GM19455 (cell line): Measurements from ENCODE around the gene BRS3.
"Not testable (repeated sequence)": the region's sequence is repeated elsewhere in the genome, so short reads cannot be mapped to it uniquely, and the experiment has no call there.

Source experiments
- ATAC-seq: cut with Tn5 transposase; IDR thresholded peaks from one replicate; pipeline ENCODE4 v1.9.1; 2021; ENCODE audit not compliant: unreplicated experiment

Gene BRS3

DNA sequence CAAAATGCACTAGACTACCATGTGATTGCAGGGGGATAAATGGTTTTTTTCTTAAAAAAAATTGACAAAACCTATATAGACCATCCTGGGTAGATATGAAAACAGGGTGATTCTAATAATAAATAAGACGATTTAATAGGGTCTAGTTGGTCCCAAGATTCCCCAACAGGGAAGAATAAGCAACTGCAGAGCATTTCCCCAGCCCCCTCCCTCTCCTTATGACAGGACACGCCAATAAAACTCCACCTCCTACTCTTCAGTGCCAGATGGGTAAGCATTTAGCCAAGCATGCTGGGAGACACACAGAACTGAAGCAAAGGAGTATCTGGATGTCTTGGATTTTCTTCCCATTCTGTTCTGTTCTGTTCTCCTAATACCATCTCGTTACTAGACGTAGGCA lies at the start of gene BRS3:
Gene BRS3 (plus strand): TSS at position 301 of the 400 bp plus-strand sequence. CDS start 168 bp downstream, outside the sequence.
- no peak for ATAC-seq

DNA sequence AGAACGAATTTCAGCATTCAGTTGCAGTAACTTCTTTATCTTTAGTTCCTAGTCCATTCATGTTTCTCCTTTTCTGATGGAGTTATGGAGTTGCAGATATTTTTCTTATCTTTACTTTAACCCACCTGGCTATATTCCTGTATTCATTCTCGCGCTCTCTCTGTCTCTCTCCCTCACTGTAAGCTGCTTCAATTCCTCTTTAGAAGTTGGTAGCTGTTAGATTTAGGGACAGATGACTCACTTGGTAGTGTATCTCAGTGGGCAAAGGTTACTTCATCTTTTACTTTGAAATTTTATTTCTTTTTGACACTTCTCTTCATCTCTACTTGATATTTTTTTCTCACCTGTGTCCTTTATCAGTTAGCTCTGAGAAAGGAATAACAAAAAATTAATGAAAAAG lies 49.6 kb upstream of the BRS3 start:
- no peak for ATAC-seq

DNA sequence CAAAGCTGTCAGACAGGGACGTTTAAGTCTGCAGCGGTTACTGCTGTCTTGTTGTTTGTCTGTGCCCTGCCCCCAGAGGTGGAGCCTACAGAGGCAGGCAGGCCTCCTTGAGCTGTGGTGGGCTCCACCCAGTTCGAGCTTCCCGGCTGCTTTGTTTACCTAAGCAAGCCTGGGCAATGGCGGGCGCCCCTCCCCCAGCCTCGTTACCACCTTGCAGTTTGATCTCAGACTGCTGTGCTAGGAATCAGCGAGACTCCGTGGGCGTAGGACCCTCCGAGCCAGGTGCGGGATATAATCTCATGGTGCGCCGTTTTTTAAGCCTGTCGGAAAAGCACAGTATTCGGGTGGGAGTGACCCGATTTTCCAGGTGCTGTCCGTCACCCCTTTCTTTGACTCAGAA lies 42.1 kb upstream of the BRS3 start:
- ATAC-seq = not testable (repeated sequence)

DNA sequence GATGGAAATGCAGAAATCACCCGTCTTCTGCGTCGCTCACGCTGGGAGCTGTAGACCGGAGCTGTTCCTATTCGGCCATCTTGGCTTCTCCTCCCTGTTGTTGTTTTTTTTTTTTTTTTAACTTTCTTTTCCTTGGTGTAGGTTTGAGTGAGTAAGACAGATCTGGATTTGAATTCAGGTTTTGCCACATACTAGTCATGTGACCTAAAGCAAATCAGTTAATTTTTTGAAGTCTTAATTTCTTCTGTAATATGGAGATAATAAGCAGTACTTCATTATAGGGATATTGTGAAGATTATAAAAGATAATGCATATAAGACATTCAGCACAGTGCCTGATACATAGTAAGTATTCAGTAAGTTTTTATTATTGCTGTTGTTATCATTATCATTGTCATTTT lies 41.5 kb upstream of the BRS3 start:
- no peak for ATAC-seq

DNA sequence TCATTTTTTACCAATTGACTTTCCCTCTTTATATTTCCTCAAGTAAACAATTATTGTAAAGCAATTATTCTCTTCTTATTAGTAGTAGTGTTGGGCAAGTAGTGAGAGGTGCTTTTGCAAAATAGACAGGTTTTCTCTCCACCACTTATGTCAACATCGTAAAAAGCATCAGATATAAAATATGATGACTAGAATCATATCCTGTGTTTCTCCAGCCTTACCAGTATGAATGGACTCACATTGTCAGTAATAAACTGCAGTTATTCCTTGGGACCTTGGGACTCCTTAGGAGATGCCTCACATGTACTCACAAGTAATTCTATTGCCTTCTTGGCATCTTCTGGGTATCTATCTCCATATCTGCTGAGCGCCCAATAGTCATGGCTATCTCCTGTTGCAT lies 40.4 kb upstream of the BRS3 start:
- ATAC-seq = no peak

DNA sequence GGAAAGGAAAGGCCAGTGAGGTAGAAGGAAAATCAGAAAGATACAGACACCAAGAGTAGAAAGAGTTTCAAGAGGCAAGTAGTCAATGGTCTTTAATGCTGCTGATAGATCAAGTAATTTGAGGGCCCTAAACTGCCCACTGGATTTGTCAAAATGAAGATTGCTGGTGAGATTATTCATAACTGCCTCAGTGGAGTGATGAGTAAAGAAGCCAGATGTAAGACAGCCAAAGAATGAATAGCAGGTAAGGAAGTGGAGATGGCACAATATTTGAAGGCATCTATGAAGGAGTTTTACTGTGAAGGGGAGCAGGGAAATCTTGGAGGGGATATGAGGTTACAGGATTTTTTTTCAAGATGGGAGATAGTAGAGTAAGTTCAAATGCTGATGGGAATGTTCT lies 39.8 kb upstream of the BRS3 start:
- ATAC-seq = no peak

DNA sequence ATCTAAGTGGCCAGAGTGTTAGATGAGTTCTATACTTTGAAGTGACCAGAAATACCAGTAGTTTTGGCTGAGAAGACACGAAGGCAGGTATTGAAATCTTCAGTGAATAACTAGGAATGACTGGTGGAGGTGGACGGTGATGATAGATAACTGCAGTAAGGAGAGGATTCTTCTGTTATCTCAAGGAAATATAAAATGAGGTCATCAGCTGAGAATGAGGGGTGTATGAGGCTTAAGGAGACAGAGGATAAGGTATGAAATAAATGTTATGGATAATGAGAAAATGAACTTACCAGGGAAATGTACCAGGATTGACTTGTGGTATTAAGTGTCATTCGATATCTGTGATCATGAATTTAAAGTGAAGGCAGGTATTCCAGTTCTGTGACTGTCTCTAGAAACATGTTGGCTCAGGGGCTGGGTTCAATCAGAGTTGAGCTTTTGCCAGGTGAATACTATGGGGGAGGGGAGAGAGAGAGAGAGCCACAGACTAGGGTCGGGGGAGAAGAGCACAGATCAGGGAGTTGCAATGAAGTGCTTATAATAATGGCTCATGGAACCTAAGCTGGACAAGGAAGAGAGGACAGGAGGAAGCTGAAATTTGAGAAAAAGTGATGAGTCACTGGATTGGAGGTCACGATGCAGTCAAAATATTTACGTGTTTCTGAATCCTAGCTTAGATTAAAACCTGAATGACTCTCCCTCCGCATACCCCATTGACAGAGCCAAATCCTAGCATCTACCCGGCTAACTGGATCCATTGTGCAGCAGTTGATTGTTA lies 37.5 kb upstream of the BRS3 start:
- ATAC-seq = no peak

DNA sequence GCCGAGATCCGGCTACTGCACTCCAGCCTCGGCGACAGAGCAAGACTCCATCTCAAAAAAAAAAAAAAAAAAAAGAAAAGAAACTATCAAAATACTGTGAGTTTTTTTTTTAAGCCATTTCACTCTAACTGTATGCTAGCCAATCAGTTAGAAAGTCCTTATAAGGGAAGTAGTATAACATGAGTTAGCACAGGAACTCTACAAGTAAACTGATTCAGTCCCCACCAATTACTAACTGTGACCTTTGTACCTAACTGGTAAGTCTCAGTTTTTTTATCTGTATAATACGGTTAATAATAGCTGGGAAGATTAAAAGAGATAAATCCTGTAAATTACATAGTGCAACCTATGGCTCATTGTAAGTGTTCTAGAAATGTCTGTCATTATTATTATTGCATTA lies 35.1 kb upstream of the BRS3 start:
- ATAC-seq = no peak

DNA sequence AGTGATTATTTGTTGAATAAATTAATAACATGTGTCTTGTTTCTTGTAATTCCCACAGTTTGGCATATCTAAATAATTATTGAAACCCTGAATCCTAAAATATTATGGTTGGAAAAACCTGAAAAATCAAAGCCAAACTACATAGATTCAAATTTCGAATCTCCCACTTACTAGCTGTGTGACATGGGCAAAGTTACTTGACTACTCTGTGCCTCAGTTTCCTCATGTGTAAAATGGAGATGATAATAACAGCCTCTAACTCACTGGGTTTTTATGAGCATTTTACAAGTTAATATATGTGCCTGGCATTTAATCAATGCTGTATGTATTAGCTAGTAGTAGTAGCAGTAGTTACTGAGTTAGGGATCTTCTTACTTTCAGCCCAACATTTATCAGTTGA lies 34.6 kb upstream of the BRS3 start:
- ATAC-seq = no peak

DNA sequence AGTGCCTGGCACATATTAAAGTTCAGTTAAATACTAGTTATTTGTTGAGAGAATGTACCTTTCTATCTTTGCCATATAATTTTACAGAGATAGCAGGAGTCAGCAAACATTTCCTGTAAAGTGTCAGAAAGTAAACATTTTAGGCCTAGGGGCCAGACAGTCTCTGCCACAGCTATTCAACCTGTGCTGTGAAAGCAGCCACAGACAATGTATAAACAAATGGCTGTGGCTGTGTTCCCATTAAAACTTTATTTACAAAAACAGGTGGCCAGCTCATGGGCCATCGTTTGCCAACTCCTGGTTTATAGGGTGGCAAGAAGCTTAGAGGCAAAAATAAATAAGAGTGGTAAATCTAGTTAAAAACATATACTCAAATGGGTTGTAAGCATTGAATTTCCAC lies 34.0 kb upstream of the BRS3 start:
- ATAC-seq = no peak

DNA sequence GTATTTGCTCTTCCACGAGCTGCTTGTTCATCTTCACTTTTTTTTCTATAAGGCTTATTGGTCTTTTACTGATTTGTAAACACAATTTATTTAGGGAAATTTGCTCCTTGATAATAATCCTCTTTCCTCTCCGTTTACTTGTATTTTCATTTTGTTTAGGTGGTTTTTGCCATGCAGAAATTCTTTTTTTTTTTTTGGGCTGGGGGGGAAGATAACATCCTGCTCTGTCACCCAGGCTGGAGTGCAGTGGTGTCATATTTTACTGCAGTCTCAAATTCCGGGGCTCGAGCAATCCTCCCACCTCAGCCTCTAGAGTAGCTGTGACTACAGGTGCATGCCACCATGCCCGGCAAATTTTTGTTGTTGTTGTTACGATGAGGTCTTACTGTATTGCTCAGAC lies 31.6 kb upstream of the BRS3 start:
- ATAC-seq = no peak

DNA sequence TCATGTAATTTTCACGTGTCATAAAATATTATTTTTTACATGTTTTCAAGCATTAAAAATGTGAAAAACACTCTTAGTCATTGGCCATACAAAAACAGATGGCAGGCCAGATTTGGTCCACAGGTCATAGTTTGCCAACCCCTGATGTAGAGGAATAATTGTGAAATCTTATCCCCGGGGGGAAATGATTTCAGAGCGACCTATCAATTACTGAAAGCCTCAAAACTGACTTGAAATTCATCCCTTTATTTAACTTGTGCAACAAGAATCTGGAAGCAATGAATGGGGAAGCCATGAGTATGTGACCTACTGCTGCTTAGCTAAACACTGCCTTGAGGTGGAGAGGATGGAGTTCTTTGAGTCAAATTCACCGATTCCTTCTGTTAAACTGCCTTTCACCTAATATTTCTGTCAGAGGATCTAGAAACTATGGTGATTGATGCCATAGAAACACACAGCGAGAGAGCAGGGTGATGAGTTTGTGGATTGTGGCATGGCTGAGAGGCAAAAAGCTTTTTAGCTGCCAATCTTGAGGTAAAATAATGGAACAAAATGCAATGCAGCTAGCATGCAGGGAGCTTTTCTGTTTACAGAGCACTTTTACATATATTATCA lies 30.3 kb upstream of the BRS3 start:
- ATAC-seq = no peak

DNA sequence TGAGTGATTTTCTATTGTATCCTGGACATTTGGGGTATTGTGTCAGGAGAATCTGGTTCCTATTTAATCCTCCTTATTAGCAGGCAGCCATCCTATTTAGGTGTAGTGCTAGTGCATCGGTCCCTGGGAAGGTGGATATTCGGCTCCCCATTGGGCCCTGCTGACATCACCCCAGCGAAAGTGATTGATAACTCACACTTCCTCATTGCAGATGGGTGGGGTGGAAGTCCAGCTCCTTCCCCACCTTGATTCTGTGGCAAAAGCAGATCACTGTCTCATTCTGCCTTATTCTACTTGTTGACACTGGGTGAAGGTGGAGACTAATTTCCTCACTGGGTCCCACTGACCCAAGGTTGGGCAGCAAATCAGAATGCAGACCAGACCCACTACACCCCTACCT lies 23.2 kb upstream of the BRS3 start:
- ATAC-seq = no peak

DNA sequence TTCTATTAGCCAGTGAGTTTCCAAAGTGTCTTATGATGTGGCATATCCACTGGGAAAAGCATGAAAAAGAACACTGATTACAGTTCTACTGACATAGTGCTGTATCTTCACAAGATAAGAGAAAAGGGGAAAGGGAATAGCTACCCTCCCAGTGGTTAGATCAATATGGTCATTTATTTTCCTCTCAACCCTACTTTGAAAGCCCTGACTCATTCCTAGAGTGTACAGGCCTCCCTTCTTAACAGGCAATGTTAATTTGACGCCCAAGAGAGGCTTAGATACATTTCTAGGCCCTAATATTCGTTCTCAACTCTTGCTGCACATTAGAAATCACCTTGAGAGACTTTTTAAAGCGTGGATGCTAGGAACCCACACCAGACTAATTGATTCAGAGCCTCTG lies 20.4 kb upstream of the BRS3 start:
- no peak for ATAC-seq

DNA sequence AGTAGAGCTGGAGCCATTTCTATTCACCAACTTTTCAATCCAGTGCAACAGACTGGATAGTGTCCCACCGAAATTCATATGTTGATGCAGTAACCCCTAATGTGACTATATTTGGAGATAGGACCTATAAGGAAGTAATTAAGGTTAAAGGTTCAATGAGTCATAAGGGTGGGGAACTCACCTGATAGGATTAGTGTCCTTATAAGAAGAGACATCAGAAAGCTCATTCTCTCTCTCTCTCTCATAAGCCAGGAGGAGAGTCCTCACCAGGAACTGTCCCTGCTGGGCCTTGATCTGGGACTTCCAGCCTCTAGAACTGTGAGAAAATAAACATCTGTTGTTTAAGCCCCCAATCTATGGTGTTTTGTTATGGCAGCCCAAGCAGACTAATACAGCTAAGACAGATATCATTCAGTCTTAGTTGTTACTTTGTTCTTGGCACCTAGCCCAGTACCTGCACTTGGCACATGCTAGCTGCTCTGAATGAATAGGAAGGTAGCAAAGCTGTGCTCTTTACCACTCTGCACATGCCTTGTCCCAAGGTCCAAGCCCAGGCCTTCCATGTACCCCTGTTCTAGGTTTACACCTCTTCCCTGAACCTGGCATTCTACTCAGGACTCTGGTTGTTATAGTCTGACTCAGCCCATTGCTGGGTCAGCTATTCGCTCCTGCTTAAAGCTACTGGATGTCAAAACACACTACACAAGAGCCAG lies 19.2 kb upstream of the BRS3 start:
- ATAC-seq = no peak

DNA sequence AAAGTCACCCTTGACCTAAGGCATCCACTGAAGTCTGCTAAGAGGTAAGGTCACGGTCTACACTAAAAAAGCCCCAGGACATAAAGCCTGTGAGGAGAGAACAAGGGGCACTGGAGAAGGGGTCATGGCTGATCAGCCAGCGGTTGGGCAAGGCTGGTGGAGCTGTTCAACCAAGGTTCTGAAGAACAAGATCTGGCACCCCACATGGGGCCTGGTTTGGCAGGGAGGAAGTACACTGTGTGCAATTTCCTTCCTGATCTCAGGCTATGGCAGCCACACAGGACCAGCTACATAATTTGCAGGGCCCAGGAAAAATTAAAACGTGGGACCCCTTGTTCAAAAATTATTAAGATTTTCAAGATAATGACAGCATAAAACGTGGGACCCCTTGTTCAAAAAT lies 14.1 kb upstream of the BRS3 start:
- no peak for ATAC-seq

DNA sequence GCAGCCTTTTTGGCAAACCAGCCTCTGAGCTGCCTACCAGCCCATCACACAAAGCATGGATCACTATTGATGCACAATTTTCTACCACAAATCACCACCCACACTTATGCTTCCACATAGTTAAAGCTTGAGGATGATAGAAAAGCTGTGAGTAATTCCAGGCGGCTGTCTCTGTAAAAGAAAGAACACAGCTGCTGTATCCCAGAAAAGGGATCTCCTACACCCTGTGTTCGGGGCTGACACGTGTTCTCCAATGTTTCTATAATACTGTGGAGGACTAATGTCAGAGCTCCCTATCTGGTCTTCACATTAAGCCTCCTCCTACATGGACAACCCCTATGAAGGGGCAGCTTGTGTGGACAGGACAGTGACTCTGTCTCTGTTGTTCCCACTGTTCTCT lies 12.5 kb upstream of the BRS3 start:
- no peak for ATAC-seq

DNA sequence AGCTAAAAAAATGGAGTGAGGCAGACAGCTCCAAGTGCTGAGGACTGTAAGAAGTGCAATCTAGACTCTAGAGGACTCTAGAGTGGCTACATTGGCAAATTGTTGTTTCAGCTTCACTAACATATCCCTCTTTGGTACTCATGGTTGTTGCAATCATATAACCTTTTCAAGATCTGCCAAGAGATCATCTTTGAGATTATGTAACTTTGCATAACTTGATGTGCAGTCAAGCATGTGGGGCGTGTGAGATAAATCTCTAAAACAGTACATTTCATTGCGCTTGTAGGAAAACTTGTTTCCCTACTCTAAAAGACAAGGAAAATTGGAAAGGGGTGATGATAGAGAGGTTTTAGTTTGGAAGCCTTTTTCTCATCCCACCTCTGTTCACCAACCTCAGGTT lies 11.2 kb upstream of the BRS3 start:
- ATAC-seq = no peak

DNA sequence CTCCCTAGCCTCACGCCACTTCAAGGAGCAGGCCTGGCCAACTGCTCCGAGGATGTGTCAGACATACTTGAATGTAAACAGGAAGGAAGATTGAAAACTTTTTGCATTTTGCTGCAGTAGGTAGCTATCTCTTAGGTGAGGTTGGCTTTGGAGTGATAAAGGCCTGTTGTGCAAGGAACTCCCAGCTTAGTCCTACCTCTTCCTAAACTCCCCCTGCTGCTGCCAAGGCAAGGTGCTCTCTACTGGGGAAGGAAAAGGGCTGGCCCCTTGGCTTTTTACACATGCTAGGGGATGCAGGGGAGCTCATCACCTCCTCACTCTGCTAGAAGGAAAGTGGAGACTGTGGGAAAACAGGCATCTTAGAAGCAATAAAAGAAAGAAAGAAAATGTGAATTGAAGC lies 10.7 kb upstream of the BRS3 start:
- no peak for ATAC-seq

DNA sequence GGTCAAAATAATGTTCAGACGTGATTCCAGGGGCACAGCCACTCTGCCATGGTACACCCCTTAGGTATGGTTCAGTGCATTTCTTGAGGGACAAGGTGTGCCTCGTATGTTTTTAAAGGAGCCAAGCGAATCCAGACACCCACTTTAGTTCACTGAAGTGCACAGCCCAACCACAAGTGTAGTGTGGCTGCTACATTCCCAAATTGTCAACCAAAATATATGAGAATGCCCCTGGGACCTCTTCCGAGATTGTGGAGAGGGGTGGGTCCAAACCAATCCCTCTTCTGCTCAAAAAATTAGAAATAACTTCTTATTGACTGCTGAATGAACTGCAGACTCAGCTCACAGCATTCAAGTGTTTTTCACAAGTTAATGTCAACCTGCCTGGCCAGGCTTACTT lies 7.4 kb upstream of the BRS3 start:
- no peak for ATAC-seq

DNA sequence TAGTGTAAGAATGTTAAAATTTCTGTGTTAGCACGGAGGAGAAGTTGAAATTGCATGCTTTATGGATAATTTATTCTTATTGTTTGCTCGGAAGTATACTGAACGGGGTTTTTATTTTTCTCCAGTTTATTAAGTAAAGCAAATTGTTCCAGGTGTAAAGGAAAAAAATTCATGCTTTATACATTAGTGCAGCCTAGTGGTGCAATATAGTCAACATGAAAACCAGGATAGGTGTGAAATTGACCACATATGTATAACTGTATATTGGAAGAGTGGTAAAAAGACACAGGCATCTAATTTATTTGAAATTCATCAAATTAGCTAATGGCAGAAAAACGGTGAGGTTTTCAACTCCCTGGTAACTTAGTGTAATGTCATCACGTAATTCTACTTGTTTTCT lies 959 bp downstream of the BRS3 start:
- ATAC-seq = no peak

DNA sequence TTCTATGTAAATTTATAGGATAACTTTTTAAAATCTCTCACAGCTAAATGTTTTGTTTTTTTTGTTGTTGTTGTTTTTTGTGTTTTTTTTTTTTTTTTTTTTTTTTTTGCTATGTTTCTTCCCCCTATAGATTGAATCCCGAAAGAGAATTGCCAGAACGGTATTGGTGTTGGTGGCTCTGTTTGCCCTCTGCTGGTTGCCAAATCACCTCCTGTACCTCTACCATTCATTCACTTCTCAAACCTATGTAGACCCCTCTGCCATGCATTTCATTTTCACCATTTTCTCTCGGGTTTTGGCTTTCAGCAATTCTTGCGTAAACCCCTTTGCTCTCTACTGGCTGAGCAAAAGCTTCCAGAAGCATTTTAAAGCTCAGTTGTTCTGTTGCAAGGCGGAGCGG lies 4.1 kb downstream of the BRS3 start:
- no peak for ATAC-seq
